ENCODE data around the gene TECPR2. TPM values are rescaled to one million over a fixed set of nuclear protein-coding genes. Genes with fewer than 3 reads are reported as not detected.

The TECPR2 gene
- total RNA-seq, 4 donors from 2014 or later: 28.7 to 54.8 (median 36.6) TPM

GRCh38 chr14:102525929-102526497, 163.3 kb downstream of the TECPR2 start:
- TF ChIP-seq, protein P1, sequence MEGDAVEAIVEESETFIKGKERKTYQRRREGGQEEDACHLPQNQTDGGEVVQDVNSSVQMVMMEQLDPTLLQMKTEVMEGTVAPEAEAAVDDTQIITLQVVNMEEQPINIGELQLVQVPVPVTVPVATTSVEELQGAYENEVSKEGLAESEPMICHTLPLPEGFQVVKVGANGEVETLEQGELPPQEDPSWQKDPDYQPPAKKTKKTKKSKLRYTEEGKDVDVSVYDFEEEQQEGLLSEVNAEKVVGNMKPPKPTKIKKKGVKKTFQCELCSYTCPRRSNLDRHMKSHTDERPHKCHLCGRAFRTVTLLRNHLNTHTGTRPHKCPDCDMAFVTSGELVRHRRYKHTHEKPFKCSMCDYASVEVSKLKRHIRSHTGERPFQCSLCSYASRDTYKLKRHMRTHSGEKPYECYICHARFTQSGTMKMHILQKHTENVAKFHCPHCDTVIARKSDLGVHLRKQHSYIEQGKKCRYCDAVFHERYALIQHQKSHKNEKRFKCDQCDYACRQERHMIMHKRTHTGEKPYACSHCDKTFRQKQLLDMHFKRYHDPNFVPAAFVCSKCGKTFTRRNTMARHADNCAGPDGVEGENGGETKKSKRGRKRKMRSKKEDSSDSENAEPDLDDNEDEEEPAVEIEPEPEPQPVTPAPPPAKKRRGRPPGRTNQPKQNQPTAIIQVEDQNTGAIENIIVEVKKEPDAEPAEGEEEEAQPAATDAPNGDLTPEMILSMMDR (IDR thresholded peaks at IDR 0.05): no peak
- TF ChIP-seq POLR2A (IDR thresholded peaks at IDR 0.05; ENCODE audit: low read depth): no peak
- TF ChIP-seq EP300 (IDR thresholded peaks at IDR 0.05): no peak
- TF ChIP-seq POLR2AphosphoS5 (IDR thresholded peaks at IDR 0.05): no peak
- no peaks in the 10 kb centered on the region for H3K27me3 ChIP-seq
- H3K4me1 ChIP-seq: peaks cover 13 to 23% (median 20%) of the 10 kb centered on the region in 4 donors
- intact Hi-C loops (cut with DNase I): loop anchor here (5.0 to 10.0 kb wide), 2 partner anchors 66 to 169 kb away; partner anchors contain the start of gene RCOR1
- H3K4me3 ChIP-seq: no peak overlapping the region
- H3K9me3 ChIP-seq: no peaks in the 10 kb centered on the region
- no peak overlapping the region for H3K27ac ChIP-seq (replicated peaks in 1 of 4)
- DNase-seq (ENCODE audit: extremely low spot score): no peak
- 89% methylated on average over 12 of the region's 12 CpGs for WGBS
- H3K36me3 ChIP-seq: no peaks in the 10 kb centered on the region

- Histone ChIP-seq H3K9me3 (no peaks in the 10 kb centered on the region), H3K27ac (replicated peaks in 1 of 4) (no peak overlapping the region), H3K4me3 (no peak overlapping the region), H3K27me3 (no peaks in the 10 kb centered on the region), H3K4me1 (peaks cover 11 to 20% (median 17%) of the 10 kb centered on the region in 4 donors), H3K36me3 (no peaks in the 10 kb centered on the region)
- 83% methylated on average over 10 of the region's 11 CpGs for WGBS
- TF ChIP-seq EP300 (IDR thresholded peaks at IDR 0.05) (no peak), POLR2A (IDR thresholded peaks at IDR 0.05; ENCODE audit: low read depth) (no peak), POLR2AphosphoS5 (IDR thresholded peaks at IDR 0.05) (no peak)
- TF ChIP-seq, protein P1 (IDR thresholded peaks at IDR 0.05): no peak
- DNase-seq (ENCODE audit: extremely low spot score): no peak
- intact Hi-C loops (cut with DNase I): loop anchor here (5.0 to 10.0 kb wide), 2 partner anchors 64 to 166 kb away; partner anchors contain the start of gene RCOR1
These were observed 165.9 kb downstream of the TECPR2 start for GRCh38 chr14:102528431-102529170.

- intact Hi-C loops (cut with DNase I): no loop called here
- Histone ChIP-seq H3K4me3 (no peak overlapping the region), H3K36me3 (no peaks in the 10 kb centered on the region), H3K4me1 (peaks cover 0 to 1% (median under 1%) of the 10 kb centered on the region in 4 donors), H3K27me3 (no peaks in the 10 kb centered on the region), H3K27ac (replicated peaks in 1 of 4) (no peak overlapping the region), H3K9me3 (no peaks in the 10 kb centered on the region)
- TF ChIP-seq POLR2AphosphoS5 (IDR thresholded peaks at IDR 0.05): no peak
- TF ChIP-seq EP300 (IDR thresholded peaks at IDR 0.05): no peak
- TF ChIP-seq POLR2A (IDR thresholded peaks at IDR 0.05; ENCODE audit: low read depth): no peak
- TF ChIP-seq, protein P1 (IDR thresholded peaks at IDR 0.05): no peak
- DNase-seq (ENCODE audit: extremely low spot score): no peak
- WGBS: 67% methylated on average over 13 of the region's 13 CpGs
These were observed 168.2 kb downstream of the TECPR2 start for GRCh38 chr14:102530828-102531478.

GRCh38 chr14:102532204-102532658, 169.5 kb downstream of the TECPR2 start:
- intact Hi-C loops (cut with DNase I): no loop called here

More at GRCh38 chr14:102532204-102532658, 169.5 kb downstream of the TECPR2 start:
- no peaks in the 10 kb centered on the region for H3K27me3 ChIP-seq
- TF ChIP-seq EP300 (IDR thresholded peaks at IDR 0.05) (no peak), POLR2AphosphoS5 (IDR thresholded peaks at IDR 0.05) (no peak), POLR2A (IDR thresholded peaks at IDR 0.05; ENCODE audit: low read depth) (no peak)
- TF ChIP-seq, protein P1 (IDR thresholded peaks at IDR 0.05): no peak
- H3K9me3 ChIP-seq: no peaks in the 10 kb centered on the region
- H3K4me1 ChIP-seq: no peaks in the 10 kb centered on the region
- H3K36me3 ChIP-seq: no peaks in the 10 kb centered on the region
- 64% methylated on average over 2 of the region's 3 CpGs for WGBS
- no peak overlapping the region for H3K27ac ChIP-seq (replicated peaks in 1 of 4)
- DNase-seq (ENCODE audit: extremely low spot score): no peak
- no peak overlapping the region for H3K4me3 ChIP-seq
